ENCODE data around the gene CFTR.

DNA sequence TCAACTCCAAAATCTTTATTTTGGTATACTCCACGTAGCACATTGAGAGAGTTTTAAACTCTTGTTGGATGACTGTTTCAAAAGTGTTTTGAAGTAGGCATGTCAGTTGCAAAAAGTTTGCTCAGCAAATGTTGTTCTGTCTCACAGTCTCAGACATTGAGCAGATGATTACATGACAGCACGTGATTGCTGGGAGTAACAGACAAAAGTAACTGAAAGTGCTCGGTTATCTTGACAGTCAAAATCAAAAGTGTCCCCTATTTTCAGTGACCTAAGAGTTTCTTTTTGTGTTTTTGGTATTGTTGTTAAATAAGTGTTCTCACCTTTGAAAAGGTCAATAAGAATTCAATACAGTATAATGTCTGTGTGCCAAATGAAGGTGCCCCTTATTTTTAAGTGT is 84.3 kb downstream of the CFTR start:
- TF ChIP-seq, protein P1, sequence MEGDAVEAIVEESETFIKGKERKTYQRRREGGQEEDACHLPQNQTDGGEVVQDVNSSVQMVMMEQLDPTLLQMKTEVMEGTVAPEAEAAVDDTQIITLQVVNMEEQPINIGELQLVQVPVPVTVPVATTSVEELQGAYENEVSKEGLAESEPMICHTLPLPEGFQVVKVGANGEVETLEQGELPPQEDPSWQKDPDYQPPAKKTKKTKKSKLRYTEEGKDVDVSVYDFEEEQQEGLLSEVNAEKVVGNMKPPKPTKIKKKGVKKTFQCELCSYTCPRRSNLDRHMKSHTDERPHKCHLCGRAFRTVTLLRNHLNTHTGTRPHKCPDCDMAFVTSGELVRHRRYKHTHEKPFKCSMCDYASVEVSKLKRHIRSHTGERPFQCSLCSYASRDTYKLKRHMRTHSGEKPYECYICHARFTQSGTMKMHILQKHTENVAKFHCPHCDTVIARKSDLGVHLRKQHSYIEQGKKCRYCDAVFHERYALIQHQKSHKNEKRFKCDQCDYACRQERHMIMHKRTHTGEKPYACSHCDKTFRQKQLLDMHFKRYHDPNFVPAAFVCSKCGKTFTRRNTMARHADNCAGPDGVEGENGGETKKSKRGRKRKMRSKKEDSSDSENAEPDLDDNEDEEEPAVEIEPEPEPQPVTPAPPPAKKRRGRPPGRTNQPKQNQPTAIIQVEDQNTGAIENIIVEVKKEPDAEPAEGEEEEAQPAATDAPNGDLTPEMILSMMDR (optimal IDR thresholded peaks at IDR 0.05 in 1 of 3, IDR thresholded peaks at IDR 0.05 in 1 of 3, conservative IDR thresholded peaks at IDR 0.05 in 1 of 3; ENCODE audit: extremely low read depth in 1 of 3, insufficient read depth in 2 of 3, low read length in 3 of 3): no peak
- TF ChIP-seq EZH2 (IDR thresholded peaks at IDR 0.05; ENCODE audit: low read length): no peak

Data from keratinocyte (primary cell).